ENCODE data around the gene RHOT1. TPM values are rescaled to one million over a fixed set of nuclear protein-coding genes. Genes with fewer than 3 reads are reported as not detected.

Gene RHOT1
- total RNA-seq, 1 experiment from 2014 or later = 22.3 TPM

DNA sequence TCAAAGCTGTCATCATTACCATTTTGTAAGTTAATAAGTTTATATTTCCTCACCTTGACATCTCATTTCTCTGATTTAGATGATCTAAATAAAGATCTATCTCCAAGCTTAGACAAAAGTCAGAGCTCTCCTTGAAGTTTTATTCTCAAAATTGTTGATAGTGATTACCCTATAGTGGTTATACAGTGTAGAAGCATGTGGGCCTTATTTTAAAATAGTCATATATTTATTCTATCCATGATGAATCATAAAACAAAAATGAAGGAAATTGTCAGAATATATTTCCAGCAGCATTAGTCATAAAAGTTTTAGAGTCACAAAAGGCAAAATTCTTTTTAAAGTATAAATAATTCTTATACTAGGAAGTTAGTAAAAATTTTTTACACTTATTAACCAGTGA is 49.0 kb downstream of the RHOT1 start:
- H2AFZ ChIP-seq (ENCODE audit: low read length) = no peak overlapping the region
- H3K36me3 ChIP-seq (ENCODE audit: low read depth, low read length) = peaks cover 7% of the 10 kb centered on the region
- H3F3A ChIP-seq (ENCODE audit: low read length, unreplicated experiment) = no peaks in the 10 kb centered on the region
- intact Hi-C loops (cut with micrococcal nuclease) = no loop called here
- POLR2A ChIA-PET (ENCODE audit: unreplicated experiment) = interaction anchor here (0.6 kb wide), 1 partner anchor 9 kb away, joined by 7 read pairs; no protein-coding TSS in a partner anchor
- H3K9me3 ChIP-seq (ENCODE audit: low read length) = no peaks in the 10 kb centered on the region
- H3K4me3 ChIP-seq (ENCODE audit: low read length) = no peak overlapping the region
- BruUV-seq (replicated peaks) = no TSS peak
- H4K20me1 ChIP-seq (ENCODE audit: low read length) = no peaks in the 10 kb centered on the region
- H3K79me2 ChIP-seq (ENCODE audit: low read length) = no peaks in the 10 kb centered on the region
- peak overlapping the region; percentile 9; the same call in 1 of the 2 replicates for H3K27ac ChIP-seq (ENCODE audit: low read length)
- TF ChIP-seq EZH2phosphoT487 (IDR thresholded peaks at IDR 0.05; ENCODE audit: borderline replicate concordance, low read length) = no peak
- TF ChIP-seq, protein P1, sequence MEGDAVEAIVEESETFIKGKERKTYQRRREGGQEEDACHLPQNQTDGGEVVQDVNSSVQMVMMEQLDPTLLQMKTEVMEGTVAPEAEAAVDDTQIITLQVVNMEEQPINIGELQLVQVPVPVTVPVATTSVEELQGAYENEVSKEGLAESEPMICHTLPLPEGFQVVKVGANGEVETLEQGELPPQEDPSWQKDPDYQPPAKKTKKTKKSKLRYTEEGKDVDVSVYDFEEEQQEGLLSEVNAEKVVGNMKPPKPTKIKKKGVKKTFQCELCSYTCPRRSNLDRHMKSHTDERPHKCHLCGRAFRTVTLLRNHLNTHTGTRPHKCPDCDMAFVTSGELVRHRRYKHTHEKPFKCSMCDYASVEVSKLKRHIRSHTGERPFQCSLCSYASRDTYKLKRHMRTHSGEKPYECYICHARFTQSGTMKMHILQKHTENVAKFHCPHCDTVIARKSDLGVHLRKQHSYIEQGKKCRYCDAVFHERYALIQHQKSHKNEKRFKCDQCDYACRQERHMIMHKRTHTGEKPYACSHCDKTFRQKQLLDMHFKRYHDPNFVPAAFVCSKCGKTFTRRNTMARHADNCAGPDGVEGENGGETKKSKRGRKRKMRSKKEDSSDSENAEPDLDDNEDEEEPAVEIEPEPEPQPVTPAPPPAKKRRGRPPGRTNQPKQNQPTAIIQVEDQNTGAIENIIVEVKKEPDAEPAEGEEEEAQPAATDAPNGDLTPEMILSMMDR (conservative IDR thresholded peaks at IDR 0.05; ENCODE audit: low read depth, low read length) = no peak
- TF ChIP-seq EZH2 (IDR thresholded peaks at IDR 0.05; ENCODE audit: low read length, unreplicated experiment) = no peak
- no peak overlapping the region for H3K9ac ChIP-seq (ENCODE audit: low read length)
- DNase-seq (peak; percentile 28), ATAC-seq (peak; percentile 54)
- CTCF ChIA-PET = no interaction called here
- no peaks in the 10 kb centered on the region for H3K9me2 ChIP-seq (replicated peaks; ENCODE audit: low read length)
- H3K4me1 ChIP-seq (ENCODE audit: insufficient read depth, low read length) = peaks cover 6% of the 10 kb centered on the region
- no peaks in the 10 kb centered on the region for H3K27me3 ChIP-seq (ENCODE audit: low read length)
- H3K4me2 ChIP-seq (ENCODE audit: low read length) = 0 out of 2 replicates have a peak overlapping the region, but pooled peaks have one; percentile 30

- ChIA-PET POLR2A (ENCODE audit: unreplicated experiment) (interaction anchor here (0.5 kb wide), 1 partner anchor 218 kb away, joined by 4 read pairs; no protein-coding TSS in a partner anchor), CTCF (interaction anchor here (0.6 kb wide), 3 partner anchors 8 to 60 kb away, joined by 4 to 8 read pairs (median 5); no protein-coding TSS in a partner anchor)
- intact Hi-C loops (cut with micrococcal nuclease) = no loop called here
- H4K20me1 ChIP-seq (ENCODE audit: low read length) = no peaks in the 10 kb centered on the region
- no peaks in the 10 kb centered on the region for H3K9me3 ChIP-seq (ENCODE audit: low read length)
- no peak overlapping the region for H3K9ac ChIP-seq (ENCODE audit: low read length)
- no peak for TF ChIP-seq EZH2 (IDR thresholded peaks at IDR 0.05; ENCODE audit: low read length, unreplicated experiment)
- TF ChIP-seq, protein P1 (conservative IDR thresholded peaks at IDR 0.05; ENCODE audit: low read depth, low read length) = no peak
- no peaks in the 10 kb centered on the region for H3K9me2 ChIP-seq (replicated peaks; ENCODE audit: low read length)
- no peaks in the 10 kb centered on the region for H3F3A ChIP-seq (ENCODE audit: low read length, unreplicated experiment)
- no TSS peak for BruUV-seq (replicated peaks)
- H3K4me3 ChIP-seq (ENCODE audit: low read length) = no peak overlapping the region
- no peak overlapping the region for H2AFZ ChIP-seq (ENCODE audit: low read length)
- H3K36me3 ChIP-seq (ENCODE audit: low read depth, low read length) = peaks cover 7% of the 10 kb centered on the region
- peak; percentile 11 for DNase-seq
- ATAC-seq = no peak
- peaks cover 6% of the 10 kb centered on the region for H3K4me1 ChIP-seq (ENCODE audit: insufficient read depth, low read length)
- H3K79me2 ChIP-seq (ENCODE audit: low read length) = no peaks in the 10 kb centered on the region
- H3K27ac ChIP-seq (ENCODE audit: low read length) = no peak overlapping the region
- no peak overlapping the region for H3K4me2 ChIP-seq (ENCODE audit: low read length)
- no peaks in the 10 kb centered on the region for H3K27me3 ChIP-seq (ENCODE audit: low read length)
Measured at GRCh38 chr17:32192379-32192778, 50.1 kb downstream of the RHOT1 start.

GRCh38 chr17:32197987-32198386 is 55.7 kb downstream of the RHOT1 start:
- H3F3A ChIP-seq (ENCODE audit: low read length, unreplicated experiment) = no peaks in the 10 kb centered on the region
- no peak overlapping the region for H3K4me2 ChIP-seq (ENCODE audit: low read length)
- ATAC-seq = no peak
- no peaks in the 10 kb centered on the region for H4K20me1 ChIP-seq (ENCODE audit: low read length)
- BruUV-seq (replicated peaks) = no TSS peak
- no peaks in the 10 kb centered on the region for H3K9me3 ChIP-seq (ENCODE audit: low read length)
- intact Hi-C loops (cut with micrococcal nuclease) = no loop called here
- no peaks in the 10 kb centered on the region for H3K9me2 ChIP-seq (replicated peaks; ENCODE audit: low read length)
- no peak overlapping the region for H3K4me3 ChIP-seq (ENCODE audit: low read length)
- H3K4me1 ChIP-seq (ENCODE audit: insufficient read depth, low read length) = no peaks in the 10 kb centered on the region
- no peak overlapping the region for H3K9ac ChIP-seq (ENCODE audit: low read length)
- ChIA-PET POLR2A (ENCODE audit: unreplicated experiment) (no interaction called here), CTCF (no interaction called here)
- TF ChIP-seq, protein P1 (conservative IDR thresholded peaks at IDR 0.05; ENCODE audit: low read depth, low read length) = no peak
- TF ChIP-seq EZH2 (IDR thresholded peaks at IDR 0.05; ENCODE audit: low read length, unreplicated experiment) (no peak), EZH2phosphoT487 (IDR thresholded peaks at IDR 0.05; ENCODE audit: borderline replicate concordance, low read length) (no peak)
- H3K27me3 ChIP-seq (ENCODE audit: low read length) = no peaks in the 10 kb centered on the region
- peaks cover 11% of the 10 kb centered on the region for H3K36me3 ChIP-seq (ENCODE audit: low read depth, low read length)
- no peak for DNase-seq
- H3K79me2 ChIP-seq (ENCODE audit: low read length) = no peaks in the 10 kb centered on the region
- no peak overlapping the region for H3K27ac ChIP-seq (ENCODE audit: low read length)
- no peak overlapping the region for H2AFZ ChIP-seq (ENCODE audit: low read length)
